SIG-M5 (cell line): ENCODE data around the gene FBXL7.
"Not testable (repeated sequence)": the region's sequence is repeated elsewhere in the genome, so short reads cannot be mapped to it uniquely, and the experiment has no call there.

Experiments used
- DNase-seq: peaks from one replicate; lab custom pipeline; 2025; lab: John Stamatoyannopoulos, UW

The FBXL7 gene

DNA sequence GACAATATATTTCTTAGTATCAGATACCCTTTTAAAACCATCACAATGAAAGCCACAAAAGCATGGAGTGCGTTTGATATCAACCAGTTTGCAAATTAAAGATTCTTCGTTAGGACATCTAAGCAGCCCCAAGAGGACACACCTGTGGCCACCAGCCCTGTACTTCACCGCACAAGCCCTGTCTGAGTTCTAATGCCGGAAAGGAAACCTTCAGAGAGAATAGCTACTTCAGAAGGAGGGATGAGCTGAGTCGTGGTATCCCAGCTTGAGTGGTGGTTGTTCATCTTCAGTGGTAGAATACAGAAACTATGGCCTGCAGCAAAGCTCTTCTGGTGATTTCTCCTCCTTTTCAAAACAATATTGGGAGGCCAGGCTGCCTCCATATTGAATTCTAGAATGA, 319.6 kb downstream of the FBXL7 start:
- no peak for DNase-seq

DNA sequence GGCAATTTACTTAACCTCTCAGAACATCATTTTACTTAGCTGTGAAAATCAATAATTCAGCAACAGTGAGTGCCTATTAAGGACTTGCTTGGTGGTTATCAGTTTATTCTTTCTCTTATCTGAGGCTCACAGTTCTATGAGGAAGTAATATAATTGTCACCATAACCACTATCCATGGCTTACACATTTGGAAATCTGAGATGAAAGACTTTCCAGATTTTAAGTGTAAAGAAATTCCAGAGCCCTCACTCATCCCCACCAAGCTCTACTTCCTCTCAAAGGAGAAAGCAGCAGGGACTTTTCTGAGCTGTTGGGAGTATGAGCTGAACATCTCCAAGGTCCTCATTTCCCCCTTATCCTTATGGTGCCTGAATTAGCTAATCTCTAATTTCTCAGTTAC, 321.5 kb downstream of the FBXL7 start:
- DNase-seq, result no peak

DNA sequence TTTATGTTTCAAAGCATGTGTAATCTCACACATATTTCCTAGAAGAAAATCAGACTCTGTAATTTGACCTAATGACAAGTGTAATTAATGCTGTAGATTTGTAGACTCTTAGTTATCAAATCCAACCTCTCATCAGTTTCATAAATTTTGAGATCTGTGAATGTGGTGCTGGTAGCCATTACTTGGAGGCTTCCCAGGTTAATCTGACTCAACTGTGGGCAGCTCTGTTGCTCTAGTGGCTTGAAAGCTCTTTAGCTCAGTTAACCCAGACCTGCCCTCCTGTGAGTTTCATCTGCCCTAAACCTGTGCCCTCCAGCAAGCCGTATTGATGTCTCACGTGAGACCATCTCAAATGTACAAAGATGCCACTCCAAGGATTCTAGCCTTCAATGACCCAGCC, 323.4 kb downstream of the FBXL7 start:
- no peak for DNase-seq

DNA sequence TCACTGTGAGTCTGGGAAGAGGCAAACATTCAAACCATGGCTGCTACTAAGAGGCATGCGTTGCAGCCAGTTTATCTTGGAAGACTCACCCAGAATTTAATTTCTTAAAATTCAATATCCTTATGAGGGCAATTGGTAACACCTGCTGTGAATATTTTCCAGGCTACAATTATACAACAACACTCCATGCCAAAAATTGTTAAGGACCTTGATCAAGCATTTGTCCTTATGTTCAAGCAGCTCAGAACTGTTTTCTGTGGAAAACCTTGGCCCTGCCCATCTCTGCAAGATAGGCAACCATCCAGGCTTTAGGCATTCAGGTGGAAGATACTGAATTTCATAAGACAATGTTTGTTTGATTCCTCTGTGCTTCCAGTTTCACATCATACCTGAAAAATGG, 327.8 kb downstream of the FBXL7 start:
- DNase-seq, result no peak

DNA sequence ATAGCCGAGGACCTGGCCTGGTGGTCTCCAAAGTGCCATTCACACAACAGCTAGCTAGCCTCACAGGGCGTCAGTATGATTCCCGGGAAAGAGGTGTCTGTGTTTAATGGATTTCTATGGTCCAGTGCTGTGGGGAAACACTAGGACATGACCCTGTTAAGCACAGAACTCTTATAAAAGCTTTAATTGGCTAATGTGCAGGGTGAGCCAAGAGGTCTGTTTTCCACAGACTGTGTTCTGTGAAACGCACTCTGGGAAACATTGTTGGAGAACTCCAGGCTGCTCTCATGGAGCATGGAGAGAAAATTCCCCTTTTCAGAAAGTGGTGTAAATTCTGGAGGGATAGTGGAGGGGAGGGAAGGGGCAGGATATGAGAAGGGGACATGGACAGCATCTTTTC, 331.4 kb downstream of the FBXL7 start:
- DNase-seq, result no peak

DNA sequence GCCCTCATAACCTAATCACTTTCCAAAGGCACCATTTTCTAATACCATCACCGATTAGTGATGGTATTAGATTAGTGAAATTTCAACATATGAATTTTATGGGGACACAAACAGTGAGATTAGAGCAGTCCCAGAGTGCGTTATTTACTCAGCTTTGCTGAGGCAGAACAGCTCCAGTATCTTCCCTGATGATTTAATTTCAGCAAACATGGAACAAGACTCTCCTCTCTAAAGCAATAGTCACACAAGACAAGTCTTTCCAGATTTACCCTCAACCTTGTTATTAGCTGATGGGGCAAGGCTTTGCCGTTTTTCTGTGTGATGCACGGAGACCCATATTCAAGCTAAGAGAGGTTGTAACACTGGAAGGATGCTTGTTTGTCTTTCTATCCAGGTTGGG, 333.4 kb downstream of the FBXL7 start:
- no peak for DNase-seq

DNA sequence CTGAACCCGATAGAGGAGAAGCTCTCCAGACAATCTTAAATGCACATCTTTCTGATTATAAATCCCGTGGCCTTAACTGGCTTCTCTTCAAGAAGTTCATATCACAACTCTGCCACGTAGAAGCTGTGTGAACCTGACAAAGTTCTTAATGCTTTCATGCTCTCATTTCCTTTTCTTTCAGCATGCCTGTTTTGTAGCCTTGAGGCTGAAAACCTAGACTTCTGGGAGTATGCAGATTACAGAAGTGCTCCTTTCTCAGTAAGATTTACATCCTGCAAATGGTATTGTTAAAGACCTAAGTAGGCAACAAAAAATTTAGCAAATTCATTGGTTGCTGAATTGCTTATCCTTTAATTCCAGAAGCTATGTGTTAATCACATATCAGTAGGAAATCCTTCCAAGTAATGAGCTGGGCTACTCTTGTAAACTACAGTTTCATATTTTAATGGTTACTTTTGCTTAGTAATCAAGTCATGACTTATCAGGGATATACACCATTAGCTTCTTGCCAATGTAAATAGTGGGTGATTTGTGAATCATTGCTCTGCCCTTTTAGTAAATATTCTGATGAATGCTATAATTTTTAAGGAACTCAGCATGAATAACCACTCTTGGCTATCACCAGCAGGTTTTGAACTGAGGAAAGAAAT, 334.7 kb downstream of the FBXL7 start:
- no peak for DNase-seq

DNA sequence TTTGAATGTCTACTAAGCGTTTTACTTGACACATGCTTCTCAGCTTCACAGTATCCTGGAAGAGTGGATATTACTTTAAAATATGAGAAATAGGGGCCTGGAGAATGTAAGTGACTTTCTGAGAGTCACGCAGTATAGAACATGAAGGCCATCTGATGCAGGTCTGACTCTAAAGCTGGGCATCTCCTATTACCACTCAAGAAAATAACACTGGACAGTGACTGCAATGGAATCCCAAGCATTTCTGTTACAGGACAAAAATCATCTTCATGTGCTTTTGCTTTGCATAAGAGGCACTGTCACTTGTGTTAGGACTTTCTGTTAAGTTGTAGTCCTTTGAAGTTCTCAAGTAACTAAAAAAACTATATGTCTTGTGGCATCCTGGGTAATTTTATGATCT, 335.5 kb downstream of the FBXL7 start:
- DNase-seq, result no peak

DNA sequence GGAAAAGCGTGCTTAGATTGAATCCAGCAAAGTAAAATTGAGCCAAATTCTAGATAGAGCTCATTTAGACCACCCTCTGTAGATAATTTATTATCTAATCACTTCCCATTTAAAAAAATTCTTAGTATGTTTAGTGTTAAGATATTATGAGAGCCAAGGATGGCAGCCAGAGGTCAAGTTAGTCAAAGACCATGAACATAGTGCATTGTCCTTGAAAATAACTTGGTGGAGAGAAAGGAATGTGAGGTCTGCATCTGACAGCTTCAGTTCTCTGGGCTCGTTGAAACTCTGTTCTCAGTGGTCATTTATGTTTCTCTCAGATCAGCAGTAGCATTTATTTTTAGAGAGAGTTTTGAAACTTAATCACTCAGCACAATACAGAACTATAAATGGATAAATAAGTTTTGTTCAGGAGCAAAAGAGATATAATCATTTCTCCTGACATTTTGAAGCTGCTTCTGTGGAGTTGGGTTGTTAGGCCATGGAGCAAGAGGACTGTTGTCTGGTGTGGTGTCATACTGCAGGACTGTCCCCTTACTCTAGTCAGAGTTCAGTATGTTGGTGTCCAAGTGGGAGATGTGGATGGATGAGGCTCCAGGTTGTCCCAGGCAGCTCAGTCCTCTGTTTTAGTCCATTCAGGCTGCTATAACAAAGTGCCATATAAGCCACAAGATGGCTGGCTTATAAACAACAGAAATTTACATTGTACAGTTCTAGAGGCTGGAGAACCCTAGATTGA, 337.7 kb downstream of the FBXL7 start:
- no peak for DNase-seq

DNA sequence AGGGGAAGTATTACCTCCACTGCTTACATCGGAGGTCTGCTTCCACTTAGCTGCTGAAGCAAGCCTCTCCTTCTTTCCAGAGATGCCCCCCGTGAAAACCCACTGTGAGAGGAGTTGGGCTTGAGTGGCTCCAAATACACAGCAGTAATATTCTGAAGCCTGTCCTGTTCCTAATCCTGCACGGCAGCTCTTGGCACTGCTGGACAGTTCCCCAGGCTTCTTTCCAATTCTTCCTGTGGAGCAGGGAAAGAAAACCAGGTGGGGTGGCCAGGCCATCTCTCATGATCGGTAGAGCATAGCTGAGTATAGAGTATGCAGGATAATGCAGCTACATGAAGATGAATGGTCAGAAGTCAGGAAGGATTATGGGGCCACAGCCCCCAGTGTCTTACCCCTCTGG, 344.3 kb downstream of the FBXL7 start:
- DNase-seq, result no peak

DNA sequence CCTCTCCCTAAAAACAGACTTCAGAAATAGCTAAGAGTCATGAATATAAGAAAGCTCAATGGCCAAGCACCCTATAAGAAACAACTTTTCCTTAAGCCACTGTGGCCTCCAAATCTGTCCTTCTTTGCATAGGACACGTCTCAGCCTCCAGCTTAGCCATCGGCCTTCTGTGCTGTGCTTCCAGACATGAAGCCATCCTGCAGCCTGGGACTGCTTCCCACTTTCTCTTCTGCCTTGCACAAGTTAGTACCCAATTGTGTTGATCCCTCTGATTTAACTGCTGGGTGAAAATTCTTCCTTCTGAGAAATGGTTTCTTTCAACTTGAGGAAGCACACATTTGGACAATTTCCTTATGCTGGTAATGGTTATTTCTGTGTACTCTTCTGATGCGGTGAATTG, 344.9 kb downstream of the FBXL7 start:
- DNase-seq, result no peak

DNA sequence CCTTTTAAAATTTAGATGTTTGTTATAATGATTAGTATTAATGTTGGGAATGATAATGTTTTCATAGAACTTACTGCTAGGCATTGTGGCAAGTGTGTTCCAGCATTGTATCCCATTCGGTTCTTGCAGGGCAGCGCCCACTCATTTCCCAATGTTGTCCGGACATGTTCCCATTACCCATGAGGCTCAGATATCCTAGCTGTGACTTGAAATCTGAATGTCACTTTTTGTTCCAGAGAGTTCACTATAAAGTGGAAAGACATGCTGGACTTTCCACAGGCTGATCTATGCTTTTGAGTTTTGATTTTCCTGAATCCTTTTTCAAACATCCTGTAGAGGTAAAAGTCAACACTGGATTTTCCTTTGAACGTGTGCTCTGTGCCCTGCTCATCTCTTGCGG, 350.6 kb downstream of the FBXL7 start:
- DNase-seq, result no peak

DNA sequence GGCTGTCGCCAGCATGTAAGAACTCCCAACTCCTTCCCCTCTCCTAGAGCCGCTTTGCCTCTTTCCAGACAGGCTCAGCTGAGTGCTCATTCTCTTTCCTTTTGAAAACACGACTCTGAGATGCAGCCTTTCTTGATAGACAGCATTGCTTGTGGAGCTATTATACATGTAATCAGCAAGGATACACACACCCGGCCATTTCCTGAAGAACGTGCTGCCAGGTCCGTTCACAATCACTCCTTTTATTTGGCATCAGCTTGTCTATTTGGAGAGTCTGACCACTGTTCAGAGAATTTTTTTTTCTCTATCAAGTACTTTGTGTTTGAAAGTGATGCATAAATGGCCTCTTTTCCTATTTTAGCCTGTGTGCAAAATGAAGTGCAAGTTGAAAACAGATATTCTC, 351.0 kb downstream of the FBXL7 start:
- no peak for DNase-seq

DNA sequence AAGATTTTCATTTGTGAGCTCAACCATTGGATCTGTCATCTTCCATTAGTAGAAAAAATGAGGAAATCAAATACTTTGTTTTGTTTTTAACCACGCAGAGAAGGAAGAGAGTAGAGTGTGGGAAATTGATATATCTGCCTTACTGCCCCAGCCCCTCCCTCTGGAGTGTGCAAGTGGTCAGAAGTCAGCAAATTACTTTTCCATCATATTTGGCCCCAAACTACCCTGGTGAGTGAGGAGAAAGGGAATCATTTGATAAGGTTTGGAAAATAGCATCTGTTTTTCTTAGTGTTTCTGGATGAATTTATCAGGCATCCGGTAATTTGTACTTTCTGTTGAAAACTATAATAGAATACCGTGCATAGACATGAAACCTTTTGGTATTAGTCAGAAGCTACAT, 352.2 kb downstream of the FBXL7 start:
- no peak for DNase-seq

DNA sequence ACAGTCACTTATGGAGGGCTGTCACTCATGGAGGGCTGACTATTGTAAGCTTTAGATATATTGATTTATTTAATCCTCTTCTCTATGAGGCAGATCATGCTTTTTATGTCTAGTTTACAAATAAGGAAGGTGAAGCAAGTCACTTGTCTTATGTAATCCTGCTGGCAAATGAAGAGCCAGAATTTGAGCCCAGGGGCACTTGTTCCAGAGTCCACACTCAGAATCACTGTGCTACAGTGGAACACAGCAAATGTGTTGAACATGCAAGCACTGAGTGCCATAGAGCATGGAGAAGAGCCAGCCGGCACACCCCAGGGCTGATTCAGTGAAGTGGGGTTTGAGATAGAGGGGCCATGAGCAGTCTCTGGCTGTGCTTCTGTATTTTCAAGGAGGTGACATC, 353.0 kb downstream of the FBXL7 start:
- DNase-seq, result no peak

DNA sequence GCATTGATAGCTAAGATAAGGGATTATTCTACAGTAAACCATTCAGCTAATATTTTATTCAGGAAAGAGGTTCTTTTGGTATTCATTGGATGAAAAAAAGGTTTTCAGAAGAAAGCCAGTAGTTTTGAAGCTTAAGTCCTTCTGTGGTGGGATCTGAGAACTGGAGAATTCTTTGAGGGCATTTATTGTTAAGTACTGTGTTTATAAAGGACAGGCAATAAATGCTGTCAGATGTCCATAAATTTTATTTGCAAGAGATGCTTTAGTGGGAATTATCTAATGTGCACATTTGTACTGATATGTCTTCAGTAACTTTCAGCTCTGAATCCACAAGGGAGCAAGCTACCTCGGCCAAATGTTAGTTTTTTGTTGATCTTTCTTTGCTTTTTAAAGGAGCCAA, 358.3 kb downstream of the FBXL7 start:
- no peak for DNase-seq

DNA sequence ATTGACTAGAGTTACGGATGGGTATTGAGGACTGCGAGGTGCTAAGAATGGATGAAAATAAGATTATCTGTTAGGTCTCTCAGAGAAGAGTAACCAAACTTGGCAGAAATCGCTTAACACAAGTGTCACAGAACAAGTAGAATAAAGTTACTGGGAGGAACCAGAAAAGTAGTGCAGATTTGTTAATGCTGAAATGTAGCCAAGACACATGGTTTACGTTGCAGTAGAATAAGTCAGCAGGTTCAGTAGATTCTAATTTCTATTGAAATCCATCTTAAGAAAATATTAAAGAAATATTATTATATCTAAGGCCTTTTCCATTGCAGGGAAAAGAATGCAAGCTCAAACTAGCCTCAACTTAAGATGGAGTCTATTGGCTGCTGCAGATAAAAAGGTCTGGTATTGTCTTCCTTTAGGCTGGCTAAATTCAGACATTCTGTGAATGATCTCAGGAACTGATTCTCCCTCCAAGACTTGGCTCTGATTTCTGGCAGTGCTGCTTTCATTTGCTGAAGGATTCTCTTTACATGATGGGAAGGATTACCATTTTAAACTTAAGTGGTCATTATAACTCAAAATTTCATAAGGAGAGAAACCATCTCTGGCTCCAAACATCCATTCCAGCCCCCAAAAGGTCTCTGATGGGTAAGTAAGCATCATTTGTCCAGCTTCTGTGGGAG, 364.7 kb downstream of the FBXL7 start:
- DNase-seq, result no peak

DNA sequence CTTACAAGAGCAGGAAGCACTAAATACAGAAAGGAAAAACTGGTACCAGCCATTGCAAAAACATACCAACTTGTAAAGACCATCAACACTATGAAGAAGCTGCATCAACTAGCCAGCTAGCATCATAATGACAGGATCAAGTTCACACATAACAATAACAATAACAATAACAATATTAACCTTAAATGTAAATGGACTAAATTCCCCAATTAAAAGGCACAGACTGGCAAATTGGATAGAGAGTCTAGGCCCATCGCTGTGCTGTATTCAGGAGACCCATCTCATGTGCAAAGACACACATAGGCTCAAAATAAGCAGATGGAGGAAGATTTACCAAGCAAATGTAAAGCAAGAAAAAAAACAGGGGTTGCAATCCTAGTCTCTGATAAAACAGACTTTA, 372.3 kb downstream of the FBXL7 start:
- not testable (repeated sequence) for DNase-seq

DNA sequence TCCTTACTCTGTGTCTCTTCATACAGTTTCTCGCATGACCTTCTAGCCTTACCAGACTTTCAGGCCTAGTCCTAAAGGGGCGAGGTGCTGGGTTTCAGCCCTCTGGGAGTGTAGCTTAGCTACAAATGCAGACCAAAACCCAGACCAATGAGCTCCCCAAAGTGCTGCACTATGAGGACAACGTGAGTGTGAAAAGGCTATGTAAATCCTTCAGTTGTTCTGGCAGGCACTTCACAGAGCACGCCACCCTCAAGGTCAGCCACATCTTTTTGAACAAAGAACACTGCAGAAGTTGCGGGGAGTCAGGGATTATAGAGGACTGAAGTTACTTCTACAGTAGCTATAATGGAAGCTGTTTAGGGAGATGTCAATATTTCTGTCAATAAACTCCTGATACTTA, 377.9 kb downstream of the FBXL7 start:
- no peak for DNase-seq

DNA sequence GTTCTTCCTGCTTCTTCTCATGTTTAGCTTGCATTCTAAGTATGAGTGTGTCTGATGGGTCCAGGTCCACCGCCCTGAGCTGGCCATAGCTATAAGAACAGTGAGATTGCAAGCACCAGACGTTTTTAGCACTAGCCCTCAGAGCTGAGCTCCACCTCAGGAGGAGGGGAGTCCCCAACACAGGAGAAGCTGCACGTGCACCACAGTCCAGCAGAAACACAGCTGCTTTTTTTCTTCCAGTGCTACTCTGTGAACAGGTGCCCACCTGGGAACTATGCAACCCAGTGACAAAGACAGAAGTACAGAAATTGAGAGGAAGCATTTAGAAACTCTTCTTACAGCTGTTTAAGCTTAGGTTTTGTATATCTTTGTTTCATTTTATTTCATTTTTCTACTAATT, 380.2 kb downstream of the FBXL7 start:
- DNase-seq, result no peak

DNA sequence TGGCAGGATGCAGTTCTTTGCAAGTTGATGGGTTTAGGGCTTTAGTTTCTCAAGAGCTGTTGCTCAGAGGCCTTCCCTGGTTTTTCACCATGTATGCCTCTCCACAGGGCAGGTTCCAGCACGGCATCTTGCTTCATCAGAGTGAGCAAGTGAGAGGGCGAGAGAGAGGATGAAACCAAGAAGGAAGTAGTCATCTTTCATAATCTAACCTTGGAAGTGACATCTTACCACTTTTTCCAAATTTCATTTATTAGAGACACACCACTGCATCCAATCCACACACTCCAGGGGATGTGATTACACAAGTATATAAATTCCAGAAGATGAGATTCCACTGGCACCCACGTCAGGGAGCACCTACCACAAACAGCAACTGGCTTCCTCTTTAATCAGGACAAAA, 385.2 kb downstream of the FBXL7 start:
- DNase-seq, result no peak

DNA sequence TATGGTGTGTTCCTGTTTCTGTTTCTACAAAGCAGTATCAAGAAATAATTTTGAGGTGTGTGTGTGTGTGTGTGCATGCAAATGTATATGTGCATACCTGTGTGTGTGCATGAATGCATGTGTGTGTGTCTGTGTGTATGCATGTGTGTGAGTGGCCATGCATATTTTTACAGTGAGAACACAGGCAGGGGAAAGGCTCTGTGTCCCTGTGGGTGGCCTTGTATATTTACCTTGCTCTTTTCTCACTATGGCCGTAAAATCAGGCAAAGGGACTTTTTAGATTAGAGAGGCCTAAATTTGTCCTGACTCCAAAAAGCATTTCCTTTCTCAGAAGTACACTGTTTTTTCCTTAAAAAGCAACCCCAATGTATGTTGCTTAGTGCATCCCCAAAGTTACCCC, 386.2 kb downstream of the FBXL7 start:
- DNase-seq, result no peak

DNA sequence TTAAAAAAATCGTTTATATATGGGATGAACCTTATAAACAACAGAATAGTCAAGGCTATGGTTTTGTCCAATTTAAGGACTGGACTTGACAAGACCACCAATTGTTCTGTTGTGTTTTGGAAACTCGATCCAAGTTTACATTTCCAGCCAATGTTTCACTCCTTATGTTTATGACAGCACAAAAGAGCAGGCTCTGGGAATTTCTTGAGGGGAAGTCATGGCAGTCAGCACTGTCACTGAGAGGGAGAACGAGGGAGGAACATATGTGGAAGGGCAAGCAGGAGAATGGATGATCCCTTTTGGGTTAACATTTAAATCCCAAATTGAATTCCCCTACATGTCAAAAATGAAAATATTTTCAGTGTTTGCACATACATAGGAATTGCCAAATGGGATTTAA, 387.1 kb downstream of the FBXL7 start:
- DNase-seq, result no peak

DNA sequence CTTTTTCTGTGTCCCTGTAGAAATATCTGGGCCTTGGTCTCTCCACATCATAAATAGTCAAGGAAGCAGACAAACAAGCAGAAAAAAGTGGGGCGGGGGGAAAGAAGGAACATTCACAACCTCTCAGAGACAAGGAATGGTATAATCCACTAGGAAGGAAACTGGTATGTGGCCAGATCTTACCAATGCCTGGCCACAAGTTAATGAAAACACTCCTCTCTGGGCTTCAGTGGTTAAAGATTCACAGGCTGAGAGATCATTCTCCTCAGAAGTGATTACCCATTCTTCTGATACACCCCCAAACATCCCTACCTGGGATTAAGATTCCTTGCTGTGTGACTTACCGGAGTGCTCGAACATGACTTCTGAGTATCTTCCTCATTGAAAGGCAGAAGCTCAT, 389.0 kb downstream of the FBXL7 start:
- no peak for DNase-seq
